ENCODE results near the gene MRPL41.
"Not testable (repeated sequence)": the region's sequence is repeated elsewhere in the genome, so short reads cannot be mapped to it uniquely, and the experiment has no call there.

Gene MRPL41

DNA sequence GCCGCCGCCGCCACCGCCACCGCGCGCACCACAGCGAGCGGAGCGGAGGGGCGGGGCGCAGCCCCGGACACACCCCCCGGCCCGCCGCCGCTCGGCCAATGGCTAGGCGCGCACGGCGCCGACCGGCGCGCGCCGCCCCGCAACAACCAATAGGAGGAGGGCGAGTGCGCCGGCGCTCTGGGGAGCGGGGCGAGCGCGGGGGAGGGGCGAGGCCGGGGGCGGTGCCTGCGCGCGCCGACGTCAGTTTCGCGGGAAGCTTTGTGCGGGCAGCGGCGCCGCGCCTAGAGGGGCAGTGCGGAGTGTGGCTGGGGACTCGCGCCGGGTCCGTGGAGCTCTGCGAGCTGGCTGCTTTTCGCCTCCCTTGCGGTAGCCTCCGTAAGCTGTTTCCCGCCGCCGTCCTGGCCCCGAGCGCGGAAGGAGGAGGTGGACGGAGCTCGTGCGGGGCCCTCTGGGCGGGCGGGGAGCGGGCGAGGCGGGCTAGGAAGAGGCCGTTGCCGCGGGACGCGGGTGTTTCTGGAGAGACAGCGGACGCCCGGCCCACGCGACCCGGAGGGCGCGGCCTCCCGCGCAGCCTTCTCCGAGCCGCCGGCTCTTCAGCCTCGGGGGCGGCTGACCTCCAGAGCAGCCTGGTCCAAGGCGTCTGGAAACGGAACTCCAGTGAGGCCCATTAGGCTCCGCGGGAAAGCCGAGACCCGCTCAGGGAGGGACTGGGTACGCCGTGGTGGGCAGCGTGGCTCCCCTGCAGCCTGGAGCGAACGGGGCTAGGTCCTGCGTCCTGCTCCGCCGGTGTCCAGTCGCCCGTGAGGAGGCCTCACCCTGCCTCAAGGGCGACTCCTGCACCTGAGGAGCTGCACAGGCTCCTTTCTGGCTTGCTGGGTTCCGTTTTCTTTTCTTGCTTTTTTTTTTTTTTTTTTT is 39.0 kb downstream of the MRPL41 start, which contains the start of gene ZMYND19:
Gene ZMYND19 (minus strand): TSS at position 44 of the 915 bp plus-strand sequence. CDS start 249 bp downstream, outside the sequence.
- Histone ChIP-seq H3K4me1 (ENCODE audit: control extremely low read depth in 1 of 4, control insufficient read depth in 4 of 4, insufficient read depth in 4 of 4, low read length in 3 of 4) (peaks cover 3 to 28% (median 20%) of the 10 kb centered on the region in 4 experiments), H3K4me3 (ENCODE audit: control insufficient read depth in 1 of 7, extremely low read depth in 1 of 7, insufficient read depth in 4 of 7, low read depth in 2 of 7, low read length in 6 of 7) (peak within 1 kb of the TSS; percentile 65 to 91 (median 73)), H3K9me3 (ENCODE audit: control extremely low read depth in 1 of 5, control insufficient read depth in 4 of 5, insufficient read depth in 2 of 5, low read depth in 1 of 5, low read length in 4 of 5) (no peaks in the 10 kb centered on the region), H3K36me3 (ENCODE audit: control insufficient read depth in 4 of 4, insufficient read depth in 4 of 4, low read length in 3 of 4) (peaks cover 0 to 34% (median 19%) of the 10 kb centered on the region in 4 experiments), H3K27me3 (replicated peaks in 2 of 5; ENCODE audit: control insufficient read depth in 4 of 5, insufficient read depth in 5 of 5, low read length in 4 of 5) (no peaks in the 10 kb centered on the region), H3K27ac (ENCODE audit: insufficient read depth in 1 of 2, low read depth in 1 of 2, low read length in 2 of 2, poor library complexity in 1 of 2, severe bottlenecking in 2 of 2) (no peak within 1 kb of the TSS)
- POLR2A ChIA-PET, result no interaction called here
- under 1% methylated on average over 93 of the region's 113 CpGs for WGBS (ENCODE audit: insufficient coverage)
- DNase-seq, result peak; percentile 85 to 92 (median 92)
- CTCF ChIA-PET, result interaction anchor here (1.2 to 2.9 kb wide), 3 partner anchors 12 to 105 kb away, joined by 3 to 9 read pairs (median 4); no protein-coding TSS in a partner anchor

GRCh38 chr9:137592767-137593166 is 41.1 kb downstream of the MRPL41 start:
- no peaks in the 10 kb centered on the region for H3K9me3 ChIP-seq (ENCODE audit: control extremely low read depth in 1 of 5, control insufficient read depth in 4 of 5, insufficient read depth in 2 of 5, low read depth in 1 of 5, low read length in 4 of 5)
- DNase-seq, result no peak
- 82% methylated on average over 5 of the region's 7 CpGs for WGBS (ENCODE audit: insufficient coverage)
- ChIA-PET POLR2A (interaction anchor here (0.6 kb wide), 1 partner anchor 172 kb away, joined by 5 read pairs; no protein-coding TSS in a partner anchor), CTCF (interaction anchor here (0.9 to 2.9 kb wide), 4 partner anchors 10 to 49 kb away, joined by 3 to 9 read pairs (median 4); no protein-coding TSS in a partner anchor)
- peaks cover 3 to 28% (median 20%) of the 10 kb centered on the region in 4 experiments for H3K4me1 ChIP-seq (ENCODE audit: control extremely low read depth in 1 of 4, control insufficient read depth in 4 of 4, insufficient read depth in 4 of 4, low read length in 3 of 4)
- no peak overlapping the region for H3K4me3 ChIP-seq (ENCODE audit: control insufficient read depth in 1 of 7, extremely low read depth in 1 of 7, insufficient read depth in 4 of 7, low read depth in 2 of 7, low read length in 6 of 7)
- H3K27me3 ChIP-seq (replicated peaks in 2 of 5; ENCODE audit: control insufficient read depth in 4 of 5, insufficient read depth in 5 of 5, low read length in 4 of 5), result no peaks in the 10 kb centered on the region
- no peak overlapping the region for H3K27ac ChIP-seq (ENCODE audit: insufficient read depth in 1 of 2, low read depth in 1 of 2, low read length in 2 of 2, poor library complexity in 1 of 2, severe bottlenecking in 2 of 2)
- H3K36me3 ChIP-seq (ENCODE audit: control insufficient read depth in 4 of 4, insufficient read depth in 4 of 4, low read length in 3 of 4), result peaks cover 0 to 13% (median 5%) of the 10 kb centered on the region in 4 experiments

DNA sequence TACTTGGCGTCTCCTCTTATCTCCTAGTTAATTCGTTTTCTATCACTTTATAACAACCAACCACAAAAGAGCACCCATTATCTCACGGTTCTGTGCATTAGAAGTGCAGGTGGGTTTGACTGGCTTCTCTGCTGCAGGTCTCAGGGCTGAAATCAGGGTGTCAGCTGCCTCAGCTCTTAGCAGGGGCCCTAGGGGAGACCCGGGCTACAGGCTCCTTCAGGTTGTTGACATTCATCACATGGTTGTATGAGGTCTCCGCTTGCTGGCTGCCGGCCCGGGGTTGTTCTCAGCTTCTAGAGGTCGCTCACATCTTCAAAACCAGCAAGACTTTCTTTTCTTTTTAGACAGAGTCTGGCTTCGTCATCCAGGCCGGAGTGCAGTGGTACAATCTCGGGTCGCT is 41.5 kb downstream of the MRPL41 start:
- Histone ChIP-seq H3K27me3 (replicated peaks in 2 of 5; ENCODE audit: control insufficient read depth in 4 of 5, insufficient read depth in 5 of 5, low read length in 4 of 5) (no peaks in the 10 kb centered on the region), H3K9me3 (ENCODE audit: control extremely low read depth in 1 of 5, control insufficient read depth in 4 of 5, insufficient read depth in 2 of 5, low read depth in 1 of 5, low read length in 4 of 5) (no peaks in the 10 kb centered on the region), H3K27ac (ENCODE audit: insufficient read depth in 1 of 2, low read depth in 1 of 2, low read length in 2 of 2, poor library complexity in 1 of 2, severe bottlenecking in 2 of 2) (no peak overlapping the region), H3K36me3 (ENCODE audit: control insufficient read depth in 4 of 4, insufficient read depth in 4 of 4, low read length in 3 of 4) (peaks cover 0 to 9% (median under 1%) of the 10 kb centered on the region in 4 experiments), H3K4me3 (ENCODE audit: control insufficient read depth in 1 of 7, extremely low read depth in 1 of 7, insufficient read depth in 4 of 7, low read depth in 2 of 7, low read length in 6 of 7) (no peak overlapping the region), H3K4me1 (ENCODE audit: control extremely low read depth in 1 of 4, control insufficient read depth in 4 of 4, insufficient read depth in 4 of 4, low read length in 3 of 4) (peaks cover 3 to 28% (median 20%) of the 10 kb centered on the region in 4 experiments)
- ChIA-PET CTCF (interaction anchor here (0.9 to 1.3 kb wide), 3 partner anchors 10 to 49 kb away, joined by 3 to 7 read pairs (median 4); no protein-coding TSS in a partner anchor), POLR2A (no interaction called here)
- DNase-seq, result no peak
- 95% methylated on average over 10 of the region's 12 CpGs for WGBS (ENCODE audit: insufficient coverage)

GRCh38 chr9:137596577-137596976 is 44.9 kb downstream of the MRPL41 start:
- WGBS (ENCODE audit: insufficient coverage), result no CpG with 5 or more reads among the region's 7 CpGs
- DNase-seq; H3K27ac ChIP-seq (ENCODE audit: insufficient read depth in 1 of 2, low read depth in 1 of 2, low read length in 2 of 2, poor library complexity in 1 of 2, severe bottlenecking in 2 of 2); POLR2A ChIA-PET; H3K27me3 ChIP-seq (replicated peaks in 2 of 5; ENCODE audit: control insufficient read depth in 4 of 5, insufficient read depth in 5 of 5, low read length in 4 of 5); H3K4me3 ChIP-seq (ENCODE audit: control insufficient read depth in 1 of 7, extremely low read depth in 1 of 7, insufficient read depth in 4 of 7, low read depth in 2 of 7, low read length in 6 of 7); H3K9me3 ChIP-seq (ENCODE audit: control extremely low read depth in 1 of 5, control insufficient read depth in 4 of 5, insufficient read depth in 2 of 5, low read depth in 1 of 5, low read length in 4 of 5); H3K36me3 ChIP-seq (ENCODE audit: control insufficient read depth in 4 of 4, insufficient read depth in 4 of 4, low read length in 3 of 4): not testable (repeated sequence)
- peaks cover under 1 to 12% (median 3%) of the 10 kb centered on the region in 4 experiments for H3K4me1 ChIP-seq (ENCODE audit: control extremely low read depth in 1 of 4, control insufficient read depth in 4 of 4, insufficient read depth in 4 of 4, low read length in 3 of 4)
- CTCF ChIA-PET, result interaction anchor here (0.6 to 0.9 kb wide), 2 partner anchors 14 to 20 kb away, joined by 3 to 4 read pairs; no protein-coding TSS in a partner anchor

DNA sequence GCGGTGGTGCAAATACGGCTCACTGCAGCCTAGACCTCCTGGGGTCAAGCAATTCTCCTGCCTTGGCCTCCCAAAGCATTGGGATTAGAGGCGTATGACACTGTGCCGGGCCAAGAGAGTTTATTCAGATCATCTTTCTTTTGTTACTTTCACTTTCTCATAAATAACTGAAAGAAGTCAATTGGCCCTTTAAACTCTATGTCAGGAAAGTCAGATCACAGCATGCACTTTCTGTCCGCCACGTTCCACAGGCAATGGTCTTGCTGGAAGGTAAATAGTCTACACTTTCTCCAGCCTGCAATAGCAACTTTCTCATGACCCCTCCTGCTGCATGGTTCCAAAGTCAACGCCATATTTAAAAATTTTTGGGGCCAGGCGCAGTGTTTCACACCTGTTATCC is 47.3 kb downstream of the MRPL41 start:
- Histone ChIP-seq H3K4me1 (ENCODE audit: control extremely low read depth in 1 of 4, control insufficient read depth in 4 of 4, insufficient read depth in 4 of 4, low read length in 3 of 4) (peaks cover 2 to 18% (median 15%) of the 10 kb centered on the region in 4 experiments), H3K27ac (ENCODE audit: insufficient read depth in 1 of 2, low read depth in 1 of 2, low read length in 2 of 2, poor library complexity in 1 of 2, severe bottlenecking in 2 of 2) (no peak overlapping the region), H3K36me3 (ENCODE audit: control insufficient read depth in 4 of 4, insufficient read depth in 4 of 4, low read length in 3 of 4) (no peaks in the 10 kb centered on the region), H3K9me3 (ENCODE audit: control extremely low read depth in 1 of 5, control insufficient read depth in 4 of 5, insufficient read depth in 2 of 5, low read depth in 1 of 5, low read length in 4 of 5) (no peaks in the 10 kb centered on the region), H3K4me3 (ENCODE audit: control insufficient read depth in 1 of 7, extremely low read depth in 1 of 7, insufficient read depth in 4 of 7, low read depth in 2 of 7, low read length in 6 of 7) (no peak overlapping the region), H3K27me3 (replicated peaks in 2 of 5; ENCODE audit: control insufficient read depth in 4 of 5, insufficient read depth in 5 of 5, low read length in 4 of 5) (no peaks in the 10 kb centered on the region)
- POLR2A ChIA-PET, result no interaction called here
- DNase-seq, result no peak
- 94% methylated on average over 7 of the region's 8 CpGs for WGBS (ENCODE audit: insufficient coverage)
- CTCF ChIA-PET, result no interaction called here
